HG02870 (cell line): ENCODE measurements around the gene TGFA.

Source experiments
- ATAC-seq: cut with Tn5 transposase; IDR thresholded peaks from one replicate; pipeline ENCODE4 v1.9.1; 2021; ENCODE audit warnings: mild to moderate bottlenecking, moderate library complexity; ENCODE audit not compliant: unreplicated experiment

Gene TGFA

DNA sequence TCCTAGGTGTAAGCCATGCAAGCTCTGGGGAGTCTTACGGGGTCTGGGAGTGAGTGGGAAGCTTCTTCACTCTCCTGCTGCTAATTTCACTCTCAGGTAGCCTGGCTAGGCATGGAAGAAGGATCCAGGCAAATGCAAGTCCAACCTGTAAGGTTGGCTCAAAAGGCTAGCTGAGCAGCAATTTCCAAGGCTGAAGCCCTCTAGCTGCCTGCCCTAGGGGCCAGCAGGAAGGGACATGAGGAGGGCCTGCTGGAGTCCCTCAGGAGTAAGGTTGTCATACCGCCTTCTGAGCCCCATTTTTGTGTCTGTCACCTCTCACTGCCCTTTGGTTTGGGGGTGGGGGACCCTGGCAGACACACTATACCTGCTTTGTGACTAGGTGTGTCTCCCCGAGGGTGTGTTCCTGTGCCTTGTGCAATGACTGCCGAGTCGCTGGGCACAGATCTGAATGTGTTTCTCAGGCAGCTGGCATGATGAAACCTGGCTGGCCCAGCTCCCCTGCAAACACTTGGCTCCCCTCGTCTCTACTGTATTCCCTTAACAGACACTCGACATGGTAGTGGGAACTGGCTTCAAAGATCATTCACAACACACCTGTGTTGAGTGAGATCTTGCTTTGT is 127.8 kb downstream of the TGFA start:
- no peak for ATAC-seq

DNA sequence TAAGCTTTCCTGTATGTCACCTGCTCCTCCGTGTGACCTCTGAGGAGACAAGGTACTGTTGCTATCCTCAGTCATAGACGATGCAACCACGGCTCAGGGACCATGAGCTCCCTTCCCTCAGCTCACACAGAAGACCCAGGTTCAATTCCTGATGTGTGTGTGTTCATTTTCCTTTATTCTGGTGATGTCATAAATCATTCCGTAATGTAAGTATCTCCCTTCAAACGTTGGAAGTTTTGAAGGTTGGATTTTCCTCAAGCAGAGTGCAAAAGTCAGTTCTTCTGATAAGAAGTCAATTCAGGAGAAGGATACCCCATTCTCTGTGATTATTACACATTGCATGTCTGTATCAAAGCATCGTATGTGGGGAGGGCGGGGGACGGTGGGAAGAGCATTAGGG is 132.9 kb downstream of the TGFA start:
- ATAC-seq: no peak

DNA sequence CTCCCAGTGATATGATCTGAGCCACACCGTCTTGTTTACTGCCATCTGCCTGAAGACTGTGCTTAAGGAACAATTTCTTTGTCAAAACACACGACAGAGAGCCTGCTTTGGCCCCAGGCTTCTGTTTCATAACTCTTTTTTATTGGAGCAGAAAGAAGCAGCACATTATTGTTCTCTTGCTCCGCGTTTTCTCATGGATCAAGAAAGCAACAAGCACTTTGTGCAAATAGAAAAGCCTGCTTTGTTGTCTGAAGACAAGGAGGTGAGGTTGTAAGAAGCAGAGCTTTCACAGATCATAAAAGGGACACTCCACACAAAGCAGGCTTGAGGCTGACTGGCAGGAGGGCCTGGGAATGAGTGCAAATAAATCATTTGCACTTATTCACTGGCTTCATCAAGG is 133.5 kb downstream of the TGFA start:
- ATAC-seq: no peak

DNA sequence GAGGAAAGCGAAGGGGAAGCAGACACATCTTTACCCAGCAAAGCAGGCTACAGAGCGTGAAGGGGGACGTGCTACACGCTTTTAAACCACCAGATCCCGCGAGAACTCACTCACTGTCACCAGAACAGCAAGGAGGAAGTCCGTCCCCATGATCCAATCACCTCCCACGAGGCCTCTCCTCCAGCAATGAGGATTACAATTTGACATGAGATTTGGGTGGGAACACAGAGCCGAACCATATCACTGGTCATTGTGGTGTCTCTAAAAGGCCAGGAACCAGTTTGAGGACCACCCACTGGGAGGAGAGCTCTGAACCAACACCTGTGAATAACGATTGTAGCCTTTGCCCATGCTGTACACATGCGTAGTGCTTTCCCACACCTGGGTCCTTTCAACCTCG is 135.1 kb downstream of the TGFA start:
- no peak for ATAC-seq

- ATAC-seq: no peak
Observed at GRCh38 chr2:70417011-70417410, 136.6 kb downstream of the TGFA start.

DNA sequence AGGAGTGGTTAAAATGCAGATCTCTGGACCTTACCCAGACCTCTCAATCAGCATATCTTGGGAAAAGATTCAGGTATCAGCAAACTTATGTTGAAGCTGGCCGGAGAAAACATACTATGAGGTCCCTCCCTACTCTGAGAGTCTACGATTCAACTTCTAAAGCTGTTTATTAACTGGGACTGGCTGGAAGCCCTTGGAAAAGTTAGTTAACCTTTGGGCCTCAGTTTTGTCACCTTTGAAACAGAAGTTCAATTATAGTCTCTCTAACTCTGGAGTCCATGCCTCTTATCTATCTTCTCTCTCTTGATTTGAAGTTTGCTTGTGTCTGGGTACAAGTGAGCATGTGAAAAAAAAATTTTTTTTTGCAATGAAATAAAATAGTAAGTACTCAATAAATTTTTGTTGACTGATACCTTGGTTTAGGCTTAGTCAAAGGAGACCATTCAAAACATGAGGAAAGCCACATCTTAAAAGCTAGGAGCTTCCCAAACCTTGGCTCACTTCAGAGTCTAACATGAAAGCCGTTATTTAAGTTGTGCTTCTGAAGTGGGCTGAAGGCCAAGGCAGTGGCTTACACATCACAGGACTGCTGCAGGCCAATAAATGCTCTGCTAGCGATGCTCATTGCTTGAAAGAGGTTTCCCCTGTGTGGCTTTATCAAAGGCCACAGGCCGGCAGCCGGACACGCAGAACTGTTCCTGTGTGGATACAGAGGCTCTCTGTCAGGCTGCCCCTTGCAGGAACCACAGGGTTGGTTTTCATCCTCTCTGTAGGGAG is 141.1 kb downstream of the TGFA start:
- ATAC-seq: no peak

DNA sequence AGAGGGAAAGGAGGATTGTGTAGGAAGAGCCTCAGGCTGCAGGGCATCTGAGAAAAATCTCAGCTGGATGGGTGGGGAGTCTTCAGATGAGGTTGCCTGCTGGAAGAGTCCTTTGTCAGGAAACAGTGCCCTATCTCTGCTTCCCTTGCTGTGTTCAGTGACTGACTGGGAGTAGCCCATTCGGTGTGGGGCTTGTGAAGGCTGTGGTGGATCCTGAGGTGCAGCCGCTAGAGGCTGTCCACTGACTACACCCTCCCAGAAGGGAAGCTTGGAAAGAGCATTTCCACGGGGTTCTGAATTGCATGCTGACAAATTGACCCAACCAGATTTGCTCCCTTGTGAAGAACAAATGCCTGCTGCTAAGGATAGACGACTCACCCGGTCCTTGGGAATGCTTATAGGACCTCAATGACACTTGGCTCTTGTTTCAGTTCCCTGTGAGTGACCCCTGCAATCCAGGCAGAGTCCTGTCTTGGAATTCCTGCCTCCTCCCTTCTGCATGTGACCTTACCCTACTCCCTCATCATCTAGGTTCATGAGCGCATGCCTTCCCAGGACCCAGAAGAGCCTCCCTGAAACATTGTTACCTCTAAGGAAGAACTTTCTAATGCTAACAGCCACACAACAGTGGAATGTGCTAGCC is 142.0 kb downstream of the TGFA start:
- ATAC-seq: no peak

DNA sequence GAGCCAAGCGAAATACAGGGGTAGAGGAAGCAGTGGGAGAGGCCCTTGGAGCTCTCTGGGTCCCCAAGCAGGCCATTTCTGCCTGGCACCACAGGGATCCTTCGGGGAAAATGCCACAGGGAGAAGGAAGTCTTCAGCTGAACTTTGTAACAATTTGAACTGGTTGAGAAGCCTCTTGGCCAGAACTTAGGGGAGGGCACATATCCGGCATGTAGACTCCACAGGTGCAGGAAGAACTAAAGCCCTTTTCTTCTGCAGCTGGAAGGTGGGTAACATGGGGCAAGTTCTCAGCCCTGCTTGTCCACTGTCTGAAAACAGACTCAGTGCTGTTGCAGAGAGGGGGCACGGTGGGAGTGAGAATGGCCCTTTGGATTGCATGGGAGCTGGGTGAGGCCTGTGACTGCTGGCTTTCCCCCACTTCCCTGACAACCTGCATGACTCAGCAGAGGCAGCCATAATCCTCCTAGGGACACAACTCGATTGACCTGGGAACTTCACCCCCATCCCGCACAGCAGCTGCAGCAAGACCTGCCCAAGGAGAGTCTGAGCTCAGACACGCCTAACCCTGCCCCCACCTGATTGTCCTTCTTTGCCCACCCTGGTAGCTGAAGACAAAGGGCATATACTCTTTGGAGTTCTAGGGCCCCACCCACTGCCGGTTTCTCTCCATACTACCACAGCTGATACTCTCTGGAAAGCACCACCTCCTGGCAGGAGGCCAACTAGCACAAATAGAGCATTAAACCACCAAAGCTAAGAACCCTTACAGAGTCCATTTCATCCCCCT is 150.2 kb downstream of the TGFA start:
- no peak for ATAC-seq

- ATAC-seq: no peak
Observed at GRCh38 chr2:70400539-70400938, 153.1 kb downstream of the TGFA start.

GRCh38 chr2:70399046-70399445 is 154.6 kb downstream of the TGFA start:
- ATAC-seq: no peak
